Peyer's patch (tissue), 4 donors: ENCODE results near the gene ANKS6.

Experiments
- CTCF ChIP-seq, 6 experiments: fragments of 450-650 bp in 4 of 6; fragments of 200-600 bp in 2 of 6; sonication (generic) in 1 of 6; IDR thresholded peaks; one replicate each; pipeline ENCODE4 v1.5.1; 2017 to 2019; ENCODE audit warnings: antibody characterized with exemption in 6 of 6, mild to moderate bottlenecking in 3 of 6, moderate library complexity in 1 of 6
- POLR2A ChIP-seq, 2 donors: fragments of 450-650 bp; IDR thresholded peaks; one replicate each; pipeline ENCODE4 v1.5.1; 2017; ENCODE audit warnings: antibody characterized with exemption in 2 of 2, mild to moderate bottlenecking in 2 of 2, moderate library complexity in 2 of 2

- TF ChIP-seq POLR2A (IDR thresholded peaks at IDR 0.05) (no peak), CTCF (IDR thresholded peaks at IDR 0.05) (no peak)
Observed at GRCh38 chr9:98790134-98790841, 6.1 kb downstream of the ANKS6 start.
